GM21529 (cell line): ENCODE data around the gene LRP1B.
"Not testable (repeated sequence)": the region's sequence is repeated elsewhere in the genome, so short reads cannot be mapped to it uniquely, and the experiment has no call there.

ENCODE experiments used
- ATAC-seq: cut with Tn5 transposase; IDR thresholded peaks from one replicate; pipeline ENCODE4 v1.9.1; 2021; ENCODE audit not compliant: unreplicated experiment

The LRP1B gene

GRCh38 chr2:140658760-140659692 lies 1471.8 kb downstream of the LRP1B start:
- ATAC-seq: no peak

GRCh38 chr2:140657657-140658056 lies 1473.2 kb downstream of the LRP1B start:
- ATAC-seq: no peak

DNA sequence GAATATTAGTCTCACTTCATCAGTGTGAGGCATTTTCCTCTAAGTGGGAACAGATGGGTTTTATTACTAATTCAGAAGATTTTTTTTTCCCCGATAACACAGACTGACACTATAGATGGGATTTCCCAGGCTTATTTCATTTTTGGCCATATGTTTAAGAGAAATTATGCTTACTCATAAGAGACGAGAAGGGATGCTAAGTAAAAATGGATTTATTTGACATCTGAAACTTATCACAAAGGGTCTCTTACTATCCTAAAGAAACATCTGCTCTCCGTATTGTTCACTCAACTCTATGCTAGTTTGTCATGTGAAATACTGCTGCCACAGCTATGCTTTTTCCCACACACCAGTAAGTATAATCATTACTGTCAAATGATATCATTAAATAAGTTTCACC lies 1476.3 kb downstream of the LRP1B start:
- ATAC-seq: no peak

DNA sequence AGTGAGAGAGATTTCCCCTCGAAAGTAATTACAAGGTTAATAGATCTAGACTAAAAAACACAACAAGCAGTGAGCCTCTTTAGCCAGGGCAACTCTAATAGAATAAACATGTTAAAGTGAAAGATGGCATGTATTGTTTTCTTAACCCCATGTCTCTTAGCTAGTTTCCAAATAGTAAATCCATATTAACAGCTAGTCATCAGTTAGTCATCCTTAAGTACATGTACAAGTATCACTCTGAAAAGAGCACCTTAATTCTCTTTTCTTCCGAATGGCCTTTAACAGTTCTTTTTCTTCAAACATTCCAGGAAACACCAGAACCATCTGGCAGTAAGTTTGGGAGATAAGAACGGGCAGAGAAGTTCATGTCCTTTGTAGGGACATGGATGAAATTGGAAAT lies 1480.0 kb downstream of the LRP1B start:
- no peak for ATAC-seq

- not testable (repeated sequence) for ATAC-seq
These were observed 1480.7 kb downstream of the LRP1B start for GRCh38 chr2:140650134-140650533.

DNA sequence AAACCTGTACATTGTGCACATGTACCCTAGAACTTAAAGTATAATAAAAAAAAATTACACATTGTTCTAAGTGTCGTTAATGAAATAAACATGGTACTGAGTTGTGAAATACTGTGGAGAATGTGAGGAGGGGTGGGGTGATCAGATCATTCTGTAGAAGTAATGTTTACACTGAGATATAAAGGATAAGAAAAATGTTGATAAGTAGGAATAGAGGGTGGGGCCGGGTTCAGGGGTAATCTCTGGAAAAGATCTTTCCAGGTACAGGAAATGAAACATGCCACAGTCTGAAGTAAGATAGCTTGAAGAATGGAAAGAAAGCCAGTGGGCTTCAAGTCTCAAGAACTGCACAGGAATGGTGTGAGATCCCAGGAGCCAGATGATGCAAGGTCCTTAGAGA lies 1482.4 kb downstream of the LRP1B start:
- no peak for ATAC-seq

DNA sequence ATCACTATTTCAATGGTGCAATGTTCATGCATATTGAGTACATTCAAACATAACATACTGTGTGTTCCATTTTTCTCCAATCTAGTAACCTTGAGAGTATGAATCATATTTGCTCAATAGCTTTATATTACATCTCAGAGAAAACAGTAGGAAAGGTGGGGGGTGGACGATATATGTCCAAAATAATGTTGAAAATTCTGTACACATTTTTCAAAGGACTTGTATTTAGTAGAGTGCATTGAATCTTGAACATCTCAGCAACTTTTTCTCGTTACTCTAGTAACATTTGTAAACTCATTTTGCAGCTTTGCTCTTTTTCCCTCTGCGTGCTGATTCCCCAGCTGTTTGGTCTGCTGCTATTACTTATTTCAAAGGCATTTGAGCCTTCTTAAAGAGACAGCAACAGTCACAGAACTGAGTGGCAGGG lies 1487.0 kb downstream of the LRP1B start:
- no peak for ATAC-seq

DNA sequence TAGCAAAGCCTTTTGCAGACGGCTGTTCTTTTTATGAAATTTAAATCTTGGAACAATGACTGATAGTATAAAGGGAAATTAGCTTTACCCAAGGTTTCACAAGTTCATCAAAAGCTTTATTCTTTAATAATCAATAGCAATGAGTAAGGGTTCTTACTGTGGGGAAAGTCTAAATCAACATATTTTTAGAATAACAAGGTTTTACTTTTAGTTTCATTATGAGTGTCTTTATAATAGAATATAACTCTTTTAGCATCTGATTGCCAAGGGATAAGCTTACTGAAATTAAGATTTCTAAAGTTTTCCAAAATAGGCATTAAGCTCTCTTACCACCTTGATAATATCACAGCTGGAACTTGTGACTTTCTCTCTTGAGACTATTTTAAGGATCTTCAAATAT lies 1489.7 kb downstream of the LRP1B start:
- no peak for ATAC-seq

- ATAC-seq: peak; percentile 61
These were observed 1491.2 kb downstream of the LRP1B start for GRCh38 chr2:140639628-140640027.

DNA sequence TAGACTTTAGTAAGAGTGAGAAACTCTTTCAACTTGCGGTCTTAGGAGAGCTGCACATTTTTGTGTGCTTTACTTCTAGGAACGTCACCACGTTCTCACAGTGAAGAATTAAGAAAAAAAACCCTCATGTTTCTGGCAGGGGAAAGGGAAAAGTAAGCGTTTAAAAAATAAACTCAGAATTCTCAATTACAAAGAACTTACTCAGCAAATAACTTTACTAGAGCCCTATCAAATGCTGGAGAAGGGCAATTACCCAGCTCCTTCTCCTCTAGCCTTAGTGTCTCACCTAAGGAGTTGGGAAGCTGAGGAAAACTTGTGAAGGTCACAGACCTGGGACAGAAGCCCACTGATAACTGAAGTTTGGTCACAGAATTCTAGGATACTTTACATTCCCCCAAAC lies 1500.3 kb downstream of the LRP1B start:
- no peak for ATAC-seq

- ATAC-seq: no peak
These were observed 1502.9 kb downstream of the LRP1B start for GRCh38 chr2:140627885-140628284.

DNA sequence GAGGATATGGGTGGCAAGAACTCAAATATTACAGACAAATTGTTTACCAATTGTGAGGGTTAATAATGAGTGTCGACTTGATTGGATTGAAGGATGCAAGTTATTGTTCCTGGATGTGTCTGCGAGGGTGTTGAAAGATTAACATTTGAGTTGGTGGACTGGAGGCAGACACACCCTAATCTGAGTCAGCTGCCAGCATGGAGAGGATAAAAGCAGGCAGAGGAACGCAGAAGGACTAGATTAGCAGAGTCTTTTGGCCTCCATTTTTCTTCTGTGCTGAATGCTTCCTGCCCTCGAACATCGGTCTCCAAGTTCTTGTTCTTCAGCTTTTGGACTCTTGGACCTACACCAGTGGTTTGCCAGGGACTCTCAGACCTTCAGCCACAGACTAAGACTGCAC lies 1503.7 kb downstream of the LRP1B start:
- ATAC-seq: no peak

DNA sequence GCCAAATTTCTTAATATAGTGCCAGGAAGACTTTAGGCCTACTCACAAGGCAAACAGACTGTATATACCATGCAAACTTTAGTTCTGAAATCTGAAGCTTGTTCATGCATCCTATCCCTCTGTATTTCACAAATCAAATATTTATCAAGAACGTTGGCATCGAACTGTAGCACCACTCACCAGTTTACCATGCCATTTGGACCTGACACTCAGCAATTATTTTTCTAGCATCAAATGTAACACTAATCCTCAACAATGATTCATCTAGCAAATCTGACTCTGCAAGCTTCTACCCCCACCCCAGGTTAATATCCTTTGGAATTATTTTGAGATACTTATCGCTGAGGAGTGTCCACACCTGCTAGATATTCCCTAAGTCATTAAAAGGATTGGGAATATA lies 1506.6 kb downstream of the LRP1B start:
- no peak for ATAC-seq

DNA sequence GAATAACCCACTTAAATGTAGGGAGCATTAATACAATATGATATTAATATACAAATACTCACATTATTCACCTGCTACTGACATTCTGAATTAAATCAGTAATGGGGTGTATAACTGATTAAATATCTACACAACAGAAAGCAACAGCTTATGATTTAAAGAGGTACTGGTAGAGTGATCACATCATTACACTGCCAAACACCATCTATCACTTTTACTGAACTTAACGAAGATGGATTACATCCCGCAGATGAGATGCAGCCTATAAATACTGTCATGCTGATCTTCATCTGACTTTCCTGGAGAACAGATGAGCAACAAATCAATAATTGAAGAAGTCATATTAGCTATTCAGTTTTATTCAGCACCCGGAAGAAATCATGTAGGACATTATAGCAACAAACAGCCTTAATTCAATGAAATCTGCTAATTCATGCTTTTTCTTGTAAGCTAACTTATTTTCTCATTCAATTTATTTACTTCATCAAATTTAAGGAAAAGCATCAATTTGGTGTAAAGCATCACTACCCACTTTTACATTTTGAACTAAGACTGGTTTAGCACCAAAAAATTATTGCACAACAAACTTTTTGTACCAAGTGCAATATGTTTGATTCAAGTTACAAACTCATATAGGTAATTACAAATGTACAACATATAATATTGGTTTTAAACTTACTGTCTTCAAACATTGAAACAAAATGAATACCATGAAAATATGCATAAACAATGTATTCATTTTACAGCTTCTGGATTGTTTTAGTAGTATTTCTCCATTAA lies 1509.0 kb downstream of the LRP1B start:
- no peak for ATAC-seq

GRCh38 chr2:140604788-140605187 lies 1526.0 kb downstream of the LRP1B start:
- no peak for ATAC-seq

- ATAC-seq: no peak
These were observed 1526.7 kb downstream of the LRP1B start for GRCh38 chr2:140604096-140604495.

DNA sequence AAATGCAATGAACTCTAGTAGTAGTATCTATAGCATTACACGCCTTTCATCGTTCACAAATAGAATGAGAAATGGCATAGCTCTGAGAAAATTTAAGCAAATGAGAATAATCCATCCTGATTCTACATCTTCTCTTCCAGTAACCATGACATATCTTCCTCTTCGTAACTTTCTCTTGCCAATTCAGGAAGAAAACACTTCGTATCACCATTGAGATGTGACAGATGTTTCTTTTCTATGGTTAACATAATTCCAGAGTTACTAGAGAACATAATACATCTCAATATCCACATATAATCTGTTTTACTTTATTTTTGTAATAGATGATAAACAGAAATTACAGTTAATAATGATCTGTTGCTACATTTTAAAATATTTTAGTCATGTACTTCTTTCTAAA lies 1527.4 kb downstream of the LRP1B start:
- ATAC-seq: no peak

DNA sequence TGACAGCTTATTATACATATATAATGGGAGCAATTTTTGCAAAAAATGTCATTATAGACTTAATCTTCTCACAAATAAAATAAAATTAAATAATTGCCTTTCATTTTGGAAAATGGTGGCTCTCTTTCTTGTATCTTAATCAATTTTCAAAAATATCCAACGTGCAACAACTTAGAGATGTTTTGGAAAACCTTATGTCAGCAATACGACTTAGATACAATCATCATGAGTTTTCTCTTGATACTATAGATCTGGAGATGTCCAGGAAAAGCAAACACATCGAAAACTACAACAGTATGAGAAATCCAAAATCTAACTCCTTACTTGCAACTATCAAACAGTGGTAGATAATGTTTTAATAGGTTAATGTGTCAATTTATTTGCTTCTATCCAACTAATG lies 1529.0 kb downstream of the LRP1B start:
- ATAC-seq: no peak

DNA sequence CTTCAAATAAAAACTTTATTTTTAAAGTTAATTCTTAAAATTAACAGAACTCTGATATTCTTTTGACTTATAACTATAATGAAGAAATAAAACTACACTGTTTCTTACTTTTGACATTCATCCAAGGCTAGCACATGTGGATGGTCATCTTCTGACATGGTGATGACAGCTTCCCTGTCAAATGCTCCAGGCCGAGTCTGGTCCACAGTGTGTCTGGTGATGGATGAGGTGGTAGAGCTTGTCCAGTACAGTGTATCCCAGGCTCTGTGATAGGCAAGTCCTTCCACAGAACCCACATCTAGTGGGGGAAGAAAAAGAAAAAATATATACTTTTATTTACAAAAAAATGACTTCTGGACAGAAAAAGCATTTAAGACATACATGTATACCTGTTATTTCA lies 1529.5 kb downstream of the LRP1B start:
- no peak for ATAC-seq

- no peak for ATAC-seq
These were observed 1530.7 kb downstream of the LRP1B start for GRCh38 chr2:140600116-140600515.

GRCh38 chr2:140597836-140598235 lies 1533.0 kb downstream of the LRP1B start:
- no peak for ATAC-seq

- no peak for ATAC-seq
These were observed 1533.6 kb downstream of the LRP1B start for GRCh38 chr2:140597205-140597604.
